Hematopoietic multipotent progenitor cell treated with erythropoietin and hydrocortisone succinate and interleukin-3 and kit ligand, for 6 days (in vitro differentiated cells): ENCODE results near the gene RHEBL1.

Experiments
- DNase-seq: peaks from one replicate; pipeline ENCODE4 v3.0.0-alpha.2; 2015

Gene RHEBL1

DNA sequence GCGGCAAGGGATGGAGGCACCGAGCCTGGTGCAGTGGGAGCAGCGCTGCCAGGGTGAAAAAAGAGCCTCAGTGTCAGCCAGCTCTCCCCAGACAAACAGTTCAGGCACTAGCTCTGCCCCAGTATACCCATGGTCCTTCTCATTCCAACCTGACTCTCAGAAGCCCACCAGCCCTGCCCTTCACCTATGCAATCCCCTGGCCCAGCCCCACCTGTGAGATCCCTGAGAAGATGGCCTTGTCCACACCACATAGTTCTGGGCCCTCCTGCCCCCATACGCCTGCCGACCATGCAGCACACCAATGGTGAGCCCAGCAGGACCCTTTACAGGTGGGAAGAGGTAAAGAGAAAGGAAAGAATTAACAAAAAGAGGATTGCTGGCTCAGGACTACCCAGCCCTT lies 15.7 kb downstream of the RHEBL1 start:
- DNase-seq = no peak

DNA sequence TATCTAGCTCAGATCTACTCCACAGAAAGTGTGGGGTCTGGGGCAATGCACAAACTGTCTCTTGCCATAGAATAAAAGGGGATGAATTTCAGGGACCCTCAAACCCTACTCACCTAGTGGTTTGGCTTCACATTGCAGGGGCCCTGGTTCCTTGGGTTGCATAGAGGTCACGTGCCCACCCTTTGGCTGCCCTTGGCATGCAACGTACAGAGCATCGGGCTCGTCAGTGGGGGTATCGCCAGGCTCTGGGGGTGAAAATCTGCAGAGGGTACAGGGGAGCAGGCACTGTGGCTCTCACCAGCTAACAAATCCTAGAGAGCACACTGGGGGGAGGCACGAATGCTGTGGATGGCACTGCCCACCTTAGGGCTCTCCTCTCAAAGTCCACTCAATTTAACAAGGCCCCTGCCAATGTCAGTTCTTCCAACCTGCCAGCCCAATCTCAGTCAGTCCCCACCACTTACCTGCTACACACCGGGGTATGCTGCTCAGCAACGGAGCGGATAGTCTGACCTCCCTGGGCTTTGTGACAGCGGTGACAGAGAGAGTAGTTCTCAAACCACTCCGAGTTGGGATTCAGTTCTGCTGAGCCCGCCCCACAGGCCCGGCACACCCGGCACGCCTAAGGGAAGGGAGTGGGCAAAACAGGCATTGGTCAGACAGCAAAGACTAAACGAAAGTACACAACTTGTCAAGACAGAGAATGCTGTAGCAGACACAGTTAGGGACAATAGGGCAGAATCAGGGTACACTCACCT lies 17.1 kb downstream of the RHEBL1 start:
- DNase-seq = no peak

DNA sequence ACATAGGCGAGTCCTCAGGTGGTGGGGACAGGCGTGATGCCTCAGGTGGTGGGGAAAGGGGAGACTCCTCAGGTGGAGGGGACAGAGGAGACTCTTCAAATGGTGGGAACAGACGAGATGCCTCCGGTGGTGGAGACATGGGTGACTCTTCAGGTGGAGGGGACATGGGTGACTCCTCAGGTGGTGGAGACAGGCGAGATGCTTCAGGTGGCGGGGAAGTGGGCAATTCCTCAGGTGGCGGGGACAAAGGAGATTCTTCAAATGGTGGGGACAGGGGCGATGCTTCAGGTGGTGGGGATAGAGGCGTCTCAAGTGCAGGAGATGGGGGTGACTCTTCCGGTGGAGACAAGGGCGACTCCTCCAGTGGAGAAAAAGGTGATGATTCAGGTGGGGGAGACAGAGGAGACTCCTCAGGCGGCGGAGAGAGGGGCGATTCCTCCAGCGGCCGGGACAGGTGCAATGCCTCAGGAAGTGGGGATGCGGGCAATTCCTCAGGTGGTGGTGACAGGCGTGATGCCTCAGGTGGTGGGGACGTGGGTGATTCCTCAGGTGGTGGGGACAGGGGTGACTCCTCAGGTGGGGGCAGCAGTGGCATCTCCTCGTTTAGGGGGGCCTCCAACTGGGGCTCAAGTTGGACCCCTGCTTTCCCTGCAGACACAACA lies 17.9 kb downstream of the RHEBL1 start:
- DNase-seq = no peak

DNA sequence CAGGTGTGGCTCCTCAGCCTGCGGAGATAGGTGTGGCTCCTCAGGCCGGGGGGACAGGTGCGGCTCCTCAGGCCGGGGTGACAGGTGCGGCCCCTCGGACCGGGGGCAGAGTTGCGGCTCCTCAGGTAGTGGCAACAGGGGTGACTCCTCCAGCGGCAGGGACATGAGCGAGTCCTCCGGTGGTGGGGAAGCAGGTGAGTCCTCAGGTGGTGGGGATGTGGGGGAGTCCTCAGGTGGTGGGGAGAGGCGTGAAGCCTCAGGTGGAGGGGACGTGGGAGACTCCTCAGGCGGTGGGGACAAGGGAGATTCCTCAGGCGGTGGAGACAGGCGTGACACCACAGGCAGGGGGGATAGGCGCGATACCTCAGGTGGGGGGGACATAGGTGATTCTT lies 18.4 kb downstream of the RHEBL1 start:
- DNase-seq = no peak

DNA sequence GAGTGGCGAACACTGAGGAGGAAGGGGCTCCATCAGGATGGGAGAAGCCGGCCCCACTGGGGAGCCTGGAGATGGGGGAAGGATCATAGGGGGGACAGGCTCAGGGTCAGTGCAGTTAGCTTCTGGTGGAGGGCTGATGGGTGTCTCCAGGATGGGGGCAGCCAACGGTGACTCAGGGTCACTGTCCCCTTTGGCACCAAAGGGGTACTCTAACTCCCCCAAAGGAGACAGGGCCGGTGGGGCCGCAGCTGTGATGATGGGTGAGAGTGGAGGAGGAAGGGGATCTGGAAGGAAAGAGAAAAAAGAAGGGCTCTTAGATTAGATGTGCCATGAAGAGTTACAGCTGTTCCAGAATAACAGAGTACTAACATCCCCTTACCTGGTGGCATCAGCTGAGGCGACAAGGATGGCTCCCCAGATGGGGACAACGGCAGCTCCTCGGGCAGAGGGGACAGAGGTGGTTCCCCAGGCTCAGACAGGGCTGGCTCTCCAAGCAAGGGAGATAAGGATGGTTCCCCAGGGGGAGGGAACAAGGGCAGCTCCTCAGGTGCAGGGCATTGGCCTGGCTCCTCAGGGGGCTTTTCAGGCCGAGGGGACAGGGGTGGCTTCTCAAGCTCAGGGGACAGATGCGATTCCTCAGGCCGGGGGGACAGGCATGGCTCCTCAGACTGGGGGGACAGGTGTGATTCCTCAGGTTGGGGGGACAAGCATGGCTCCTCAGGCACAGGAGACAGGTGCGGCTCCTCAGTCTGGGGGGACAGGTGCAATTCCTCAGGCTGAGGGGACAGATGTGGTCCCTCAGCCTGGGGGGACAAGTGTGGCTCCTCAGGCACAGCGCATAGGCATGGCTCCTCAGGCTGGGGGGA lies 19.0 kb downstream of the RHEBL1 start:
- no peak for DNase-seq

DNA sequence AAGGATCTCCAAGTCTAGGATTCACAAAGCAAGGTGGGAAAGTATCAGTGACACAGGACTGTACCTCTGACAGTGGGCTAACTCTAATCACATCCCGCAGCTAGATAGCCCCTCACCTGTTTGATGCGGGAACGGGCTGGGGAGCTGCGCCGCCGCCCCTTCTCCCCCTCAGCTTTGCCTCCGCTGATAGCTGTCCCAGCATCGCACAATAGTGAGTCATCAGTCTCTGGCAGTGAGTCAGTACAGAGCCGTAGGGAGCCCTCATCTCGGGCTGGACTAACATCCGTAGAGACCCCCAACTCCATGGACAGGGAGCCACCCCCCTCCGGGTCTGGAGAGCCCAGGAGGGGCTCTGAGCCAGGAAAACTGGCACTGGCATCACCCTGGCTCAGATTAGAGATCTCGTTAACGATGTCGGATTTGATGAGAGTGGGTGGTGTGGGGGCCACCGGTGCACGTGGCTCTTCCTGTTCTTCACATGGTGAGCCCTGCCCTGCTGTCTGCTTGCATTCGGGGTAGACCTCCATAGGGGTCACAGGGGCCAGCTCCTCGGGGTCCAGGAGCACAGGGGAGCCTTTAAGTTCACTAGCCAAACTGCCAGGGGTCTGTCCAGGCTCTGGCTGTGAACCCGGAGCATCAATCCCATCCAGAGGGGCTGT lies 20.1 kb downstream of the RHEBL1 start:
- DNase-seq = no peak

DNA sequence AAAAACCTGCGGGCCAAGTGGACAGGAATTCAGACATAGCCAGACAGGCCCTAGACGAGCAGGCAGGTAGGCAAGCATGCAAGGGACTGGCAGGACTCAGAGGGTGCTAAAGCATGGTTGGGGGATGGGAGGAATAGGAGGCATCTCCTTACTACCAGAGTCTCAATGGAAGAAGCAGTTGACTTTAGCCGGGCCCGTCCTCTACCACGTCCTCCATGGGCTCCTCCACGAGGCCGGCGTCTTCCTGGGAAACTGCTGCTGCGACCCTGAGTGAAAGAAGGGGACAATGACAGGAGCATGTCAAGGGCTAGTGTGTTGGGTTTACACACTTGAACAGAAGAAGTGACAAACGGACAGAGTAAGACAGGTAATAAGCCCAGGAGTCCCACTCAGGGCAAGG lies 20.8 kb downstream of the RHEBL1 start:
- no peak for DNase-seq

DNA sequence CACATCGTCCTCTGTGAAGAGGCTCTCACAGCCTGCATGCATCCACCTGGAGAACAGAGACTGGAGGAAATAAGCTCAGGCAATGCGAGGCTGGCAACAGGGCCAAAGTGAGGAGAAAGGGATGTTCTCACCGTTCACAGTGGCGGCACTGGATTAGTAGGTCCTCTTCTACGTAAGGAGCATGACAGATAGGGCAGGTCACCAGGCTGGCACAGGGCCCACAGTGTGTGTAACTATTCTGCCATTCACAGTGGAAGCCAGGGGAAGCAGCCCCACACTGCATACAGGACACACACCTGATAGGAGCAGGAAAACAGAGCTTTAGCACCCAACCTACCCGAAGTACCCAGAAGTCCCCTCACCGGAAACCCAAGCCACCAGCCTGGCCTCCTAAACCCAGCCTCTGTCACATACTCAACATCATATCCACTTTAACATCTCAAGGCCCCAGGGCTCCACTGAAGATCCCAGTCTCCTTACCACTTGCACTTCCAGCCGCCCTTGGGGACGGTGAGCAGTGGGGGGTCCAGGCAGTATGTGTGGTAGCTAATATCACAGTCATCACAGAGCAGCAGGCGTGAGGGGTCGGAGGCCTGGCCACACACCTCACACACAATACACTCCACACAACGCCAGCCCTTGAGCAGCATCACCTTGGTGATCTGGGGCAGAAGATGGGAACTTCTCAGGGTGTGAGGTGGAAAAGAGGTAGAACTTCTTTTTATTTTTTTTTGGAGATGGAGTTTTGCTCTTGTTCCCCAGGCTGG lies 23.5 kb downstream of the RHEBL1 start:
- DNase-seq = no peak

DNA sequence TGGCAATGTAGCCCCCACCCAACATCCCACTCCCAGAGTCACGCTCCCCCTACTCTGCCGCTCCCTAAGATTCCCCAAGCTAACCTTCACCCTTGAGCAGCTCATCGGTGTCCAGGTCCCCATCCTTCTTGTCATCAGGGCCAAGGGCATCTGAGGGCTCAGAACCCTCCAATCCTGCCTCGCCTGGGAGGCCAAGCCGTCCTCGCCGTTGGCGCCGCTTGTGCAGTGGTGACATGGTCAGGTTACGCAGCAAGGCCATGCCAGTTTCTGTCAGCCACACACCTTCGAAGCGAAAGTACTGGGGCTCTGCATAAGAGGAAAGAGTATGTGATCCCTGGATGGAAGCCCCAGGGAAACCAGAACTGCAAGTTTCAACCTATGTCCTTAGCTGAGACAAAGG lies 25.1 kb downstream of the RHEBL1 start:
- DNase-seq = no peak

DNA sequence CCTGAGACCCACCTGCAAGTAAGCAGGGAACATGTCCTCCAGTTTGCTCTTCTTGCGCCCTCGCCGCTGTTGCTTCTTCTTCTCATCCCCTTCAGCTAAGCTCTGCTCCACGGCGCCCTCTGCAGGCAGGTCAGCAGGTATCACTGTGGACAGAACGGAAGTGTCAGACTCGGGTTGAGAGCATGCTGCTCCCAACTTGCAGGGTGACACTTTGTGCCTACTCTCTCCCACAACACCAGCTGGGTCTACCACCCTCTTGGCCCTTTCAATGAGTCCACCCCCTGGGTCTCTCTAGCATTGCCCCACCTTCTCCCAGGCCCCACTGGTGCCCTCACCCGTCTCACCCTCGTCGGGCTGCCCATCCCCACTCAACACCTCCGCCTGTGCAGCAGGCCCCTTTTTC lies 25.9 kb downstream of the RHEBL1 start:
- DNase-seq = peak; percentile 88

DNA sequence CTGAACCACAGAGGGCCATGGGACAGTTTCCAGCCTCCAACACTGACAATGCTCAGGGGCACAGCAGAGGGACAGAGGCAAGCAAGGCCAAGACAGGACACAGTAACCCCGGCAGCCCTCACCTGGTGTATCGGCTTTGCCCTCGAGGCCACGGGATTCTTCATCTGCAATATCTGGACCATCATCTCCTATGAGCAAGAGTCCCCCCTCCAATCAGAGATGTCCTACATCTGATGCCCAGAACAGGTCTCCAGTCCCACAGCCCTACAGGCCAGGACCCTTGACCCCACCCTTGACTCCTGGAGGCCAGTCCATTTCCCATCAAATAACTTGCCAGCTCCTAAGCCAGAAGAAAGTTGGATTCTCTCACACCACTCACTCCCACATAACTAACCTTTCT lies 26.5 kb downstream of the RHEBL1 start:
- DNase-seq = no peak

DNA sequence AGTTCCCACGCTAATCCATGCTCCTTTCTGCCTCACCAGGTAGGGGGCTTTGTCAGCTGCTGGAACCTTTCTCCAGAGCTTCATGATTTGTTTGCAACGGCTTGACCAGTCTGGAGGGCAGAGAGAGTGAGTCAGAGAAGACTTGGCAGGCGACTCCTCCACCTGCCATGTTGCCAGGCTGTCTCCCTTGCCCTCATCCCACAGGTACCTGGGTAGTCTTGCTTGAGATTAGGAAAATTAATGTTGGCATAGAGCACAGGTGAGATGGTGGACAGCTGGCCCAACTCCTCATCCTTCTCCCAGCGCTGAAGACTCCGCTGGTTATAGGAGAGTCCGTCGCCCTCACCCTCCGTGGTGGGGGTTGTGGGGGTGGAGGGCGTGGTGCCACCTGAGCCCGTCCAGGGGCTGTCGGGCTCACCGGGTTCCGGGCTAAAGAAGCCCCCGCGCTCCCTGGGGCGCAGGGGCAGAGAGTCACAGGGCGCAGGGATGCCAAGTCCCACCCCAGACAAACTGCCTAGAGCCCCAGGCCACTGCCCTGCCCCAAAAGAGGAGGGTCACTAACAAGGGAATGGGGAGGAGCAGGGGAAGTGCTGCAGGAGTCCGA lies 27.8 kb downstream of the RHEBL1 start:
- no peak for DNase-seq

DNA sequence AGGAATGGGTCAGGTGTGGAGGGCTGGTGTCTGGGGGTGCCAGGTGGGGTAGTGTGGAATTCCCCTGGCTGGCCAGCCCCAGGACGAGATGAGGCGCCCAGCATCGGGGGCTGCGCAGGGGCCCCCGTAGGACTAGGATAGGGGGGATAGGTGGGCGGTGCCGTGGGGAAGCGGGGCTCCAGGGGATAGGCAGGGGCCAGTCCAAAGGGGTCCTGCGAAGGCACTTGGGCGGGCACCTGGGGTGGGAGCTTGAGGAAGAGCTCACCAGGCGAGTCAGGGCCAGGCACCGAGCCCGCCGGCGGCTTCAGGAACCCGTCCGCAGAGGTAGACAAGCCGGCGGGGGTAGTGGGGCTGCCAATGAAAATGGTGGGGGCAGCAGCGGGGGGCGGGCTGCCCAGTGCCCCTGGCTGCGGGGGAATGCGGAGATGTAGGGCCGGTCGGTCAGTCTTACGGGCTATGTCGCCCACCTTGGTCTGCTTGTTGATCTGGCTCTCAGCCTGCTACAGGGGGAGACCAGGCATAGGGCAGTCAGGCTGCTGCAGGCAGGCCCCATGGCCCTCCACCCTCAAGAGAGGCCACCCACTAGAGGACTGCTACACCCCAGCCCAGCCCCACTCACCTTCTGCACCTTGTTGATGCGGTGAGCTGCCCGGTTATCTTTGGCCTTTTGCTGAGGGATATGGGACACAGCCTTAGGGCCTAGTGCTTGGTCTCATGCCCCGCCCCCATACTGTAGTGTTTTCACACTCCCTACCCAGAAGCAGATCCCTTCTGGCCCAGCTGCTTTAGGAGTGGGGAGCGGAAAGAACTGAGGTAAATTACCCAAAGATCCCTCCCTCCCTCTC lies 28.5 kb downstream of the RHEBL1 start:
- no peak for DNase-seq

DNA sequence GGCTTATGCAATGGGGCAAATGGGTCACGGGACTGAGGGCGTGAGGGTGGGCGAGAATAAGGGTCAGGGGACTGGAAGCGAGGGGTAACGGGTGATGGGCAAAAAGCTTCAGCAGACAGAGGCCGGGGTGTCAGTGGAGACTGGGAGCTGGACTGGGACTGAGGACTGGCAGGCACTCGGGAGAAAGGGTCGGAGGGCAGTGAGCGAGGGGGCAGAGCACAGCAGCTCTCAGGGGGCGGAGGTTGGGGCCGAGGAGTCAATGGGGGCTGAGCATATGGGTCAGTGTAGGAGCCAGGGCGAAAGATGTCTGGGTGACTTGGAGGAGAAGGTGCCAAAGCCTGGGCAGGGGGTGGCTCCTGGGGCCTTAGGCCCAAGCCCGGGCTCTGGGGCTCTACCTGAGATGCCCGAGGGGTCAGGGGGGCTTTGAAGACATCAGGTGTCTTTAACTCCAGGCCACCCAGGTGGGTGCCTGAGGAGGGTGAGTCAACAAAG lies 29.4 kb downstream of the RHEBL1 start:
- no peak for DNase-seq

DNA sequence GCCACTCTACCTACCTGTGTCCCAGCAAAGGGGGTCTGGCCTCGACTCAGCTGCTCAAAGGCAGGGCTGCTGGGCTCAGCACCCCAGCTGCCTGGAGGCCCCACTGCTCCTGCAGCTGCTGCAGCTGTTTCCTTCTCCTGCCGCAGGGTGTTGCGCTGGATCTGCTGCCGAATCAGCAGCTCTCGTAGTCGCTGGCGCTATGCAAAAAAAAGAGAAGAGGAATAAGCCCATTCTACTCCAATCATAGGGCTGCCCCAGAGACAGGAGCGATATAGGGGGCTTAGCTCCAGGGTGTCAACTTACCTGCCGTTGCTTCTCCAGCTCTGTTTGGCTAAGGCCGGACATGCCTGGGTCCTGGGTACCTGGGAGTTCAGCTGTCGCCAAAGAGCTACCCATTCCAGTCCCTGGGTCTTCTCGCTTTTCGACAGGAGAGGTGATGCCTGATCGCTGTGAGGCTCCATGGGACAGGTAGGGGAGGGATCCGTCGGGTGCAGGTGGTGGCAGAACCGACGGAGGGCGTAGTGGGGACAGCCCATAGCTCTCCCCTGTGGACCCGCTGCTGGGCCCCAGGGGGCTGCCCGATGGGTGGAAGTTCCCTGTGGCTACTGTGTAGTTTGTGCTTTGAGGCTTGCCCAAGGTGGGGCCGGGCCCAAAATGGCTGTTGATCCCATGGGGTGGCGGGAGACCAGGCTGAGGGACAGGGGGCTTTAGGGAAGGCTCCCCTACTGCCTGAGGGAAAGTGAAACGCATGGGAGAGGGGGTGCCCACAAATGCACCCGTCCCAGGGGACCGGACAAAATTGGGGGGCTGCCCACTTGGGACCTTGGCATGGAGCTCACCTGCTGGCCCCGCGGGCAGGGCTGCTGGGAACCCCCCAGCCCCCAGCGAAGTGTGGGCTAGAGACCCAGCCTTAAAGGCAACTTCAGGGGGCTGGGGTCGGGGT lies 30.1 kb downstream of the RHEBL1 start:
- DNase-seq = no peak

DNA sequence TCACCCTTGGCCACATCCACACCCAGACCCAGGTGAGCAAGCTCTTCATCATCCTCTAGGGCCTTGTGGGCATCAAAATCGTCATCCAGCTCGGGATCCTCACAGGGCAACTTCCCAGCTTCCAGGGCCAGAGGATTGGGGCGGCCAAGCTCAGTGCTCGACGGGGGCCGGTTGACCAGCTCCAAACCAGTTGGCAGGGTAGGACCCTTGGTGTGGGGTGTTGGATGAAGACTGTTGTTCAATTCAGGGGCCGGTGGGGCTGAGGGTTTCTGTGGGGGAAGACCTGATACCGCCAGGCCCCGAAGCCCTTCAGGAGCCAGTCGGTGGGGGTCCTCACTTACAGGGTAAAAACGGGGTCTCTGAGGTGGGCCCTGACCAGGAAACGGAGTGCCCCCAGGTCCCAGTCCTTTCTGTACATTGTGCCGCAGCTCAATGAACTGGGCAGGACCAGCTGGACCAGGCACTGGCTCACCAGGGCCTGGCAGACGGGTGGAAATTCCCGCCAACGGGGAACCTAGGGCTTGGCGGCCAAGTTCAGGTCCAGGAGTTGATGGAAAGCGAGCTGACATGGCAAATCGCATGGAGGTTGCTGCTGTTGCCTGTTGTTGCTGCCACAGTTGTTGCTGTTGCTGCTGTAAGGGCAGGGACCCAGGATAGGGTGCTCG lies 31.4 kb downstream of the RHEBL1 start:
- DNase-seq = no peak

DNA sequence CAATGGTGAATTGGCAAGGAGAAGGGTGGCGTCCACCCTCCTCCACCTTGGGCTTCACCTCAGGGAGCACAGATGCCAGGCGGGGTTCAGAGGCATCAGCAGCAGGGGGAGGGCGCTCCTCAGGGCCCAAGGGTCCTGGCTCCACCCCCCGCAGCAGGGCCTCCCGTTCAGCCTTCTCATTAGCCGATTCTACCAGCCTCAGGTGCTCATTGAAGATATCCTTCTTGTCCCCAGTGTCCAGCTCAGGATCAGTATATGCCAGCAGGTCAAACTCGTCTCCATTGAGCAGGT lies 31.9 kb downstream of the RHEBL1 start:
- DNase-seq = no peak

DNA sequence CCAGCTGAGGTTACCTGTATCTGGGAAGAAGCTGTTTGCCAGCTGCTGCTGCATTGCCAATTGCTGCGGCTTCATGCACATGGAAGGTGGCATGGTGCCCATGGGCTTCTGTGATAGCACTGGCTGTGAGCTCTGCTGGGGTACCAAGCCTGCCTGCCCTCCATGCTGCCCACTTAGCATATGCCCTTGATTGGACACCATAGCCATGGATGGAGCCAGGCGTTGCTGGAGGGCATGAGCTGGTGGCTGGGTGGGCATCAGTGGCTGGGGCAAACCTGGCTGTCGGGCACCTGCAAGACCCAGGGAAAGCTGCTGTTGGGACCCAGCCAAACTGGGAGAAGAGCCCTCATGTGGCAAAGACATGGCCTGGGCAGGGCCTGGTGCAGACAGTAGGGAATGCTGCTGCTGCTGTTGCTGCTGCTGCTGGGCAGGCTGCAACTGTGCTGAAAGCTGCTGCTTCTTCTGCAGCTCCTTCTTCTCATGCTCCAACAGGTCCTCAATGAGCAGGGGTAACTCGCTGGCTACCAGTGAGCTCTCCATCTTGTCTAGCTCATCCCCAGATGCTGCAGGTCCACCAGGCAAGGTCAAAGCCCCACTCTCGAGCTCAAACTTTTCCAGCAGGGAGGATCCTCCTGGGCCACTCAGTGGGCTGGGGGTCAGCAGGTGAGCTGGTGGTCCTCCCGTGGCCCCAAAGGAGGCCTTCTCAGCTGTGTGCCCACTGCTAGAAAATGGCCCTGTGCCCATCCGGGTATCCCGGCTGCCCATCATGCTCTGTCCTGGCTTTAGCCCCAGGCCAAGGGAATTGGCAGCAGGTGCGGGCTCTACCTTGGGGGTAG lies 32.5 kb downstream of the RHEBL1 start:
- DNase-seq = no peak
